CD4-positive, alpha-beta T cell treated with Interleukin-10 for 1 hour (primary cell): ENCODE measurements around the gene PON1.

Experiments
- DNase-seq: peaks from one replicate; pipeline ENCODE4 v3.0.0-alpha.2; 2020

PON1 gene

GRCh38 chr7:95316588-95316987 is 7.7 kb downstream of the PON1 start:
- no peak for DNase-seq

- no peak for DNase-seq
These were observed 11.8 kb downstream of the PON1 start for GRCh38 chr7:95312561-95312960.

GRCh38 chr7:95311389-95311788 is 12.9 kb downstream of the PON1 start:
- DNase-seq = no peak

- DNase-seq = no peak
These were observed 14.4 kb downstream of the PON1 start for GRCh38 chr7:95309951-95310350.

GRCh38 chr7:95304990-95305389 is 19.3 kb downstream of the PON1 start:
- DNase-seq = no peak

- no peak for DNase-seq
These were observed 21.1 kb downstream of the PON1 start for GRCh38 chr7:95303013-95303905.

- DNase-seq = no peak
These were observed 26.2 kb downstream of the PON1 start for GRCh38 chr7:95298091-95298490.

GRCh38 chr7:95297041-95297440 is 27.3 kb downstream of the PON1 start:
- no peak for DNase-seq

- DNase-seq = no peak
These were observed 27.9 kb downstream of the PON1 start for GRCh38 chr7:95296456-95296855.

- DNase-seq = no peak
These were observed 28.9 kb downstream of the PON1 start for GRCh38 chr7:95295397-95295796.

GRCh38 chr7:95290166-95290830 is 34.0 kb downstream of the PON1 start:
- DNase-seq = no peak

GRCh38 chr7:95286096-95286495 is 38.2 kb downstream of the PON1 start:
- DNase-seq = no peak

GRCh38 chr7:95279417-95279816 is 44.9 kb downstream of the PON1 start:
- no peak for DNase-seq

GRCh38 chr7:95276114-95276513 is 48.2 kb downstream of the PON1 start:
- no peak for DNase-seq

GRCh38 chr7:95269640-95270039 is 54.7 kb downstream of the PON1 start:
- DNase-seq = no peak

GRCh38 chr7:95267754-95268153 is 56.6 kb downstream of the PON1 start:
- DNase-seq = no peak

- DNase-seq = no peak
These were observed 58.7 kb downstream of the PON1 start for GRCh38 chr7:95265634-95266033.

- no peak for DNase-seq
These were observed 59.9 kb downstream of the PON1 start for GRCh38 chr7:95264363-95264891.

- no peak for DNase-seq
These were observed 60.5 kb downstream of the PON1 start for GRCh38 chr7:95263785-95264362.

GRCh38 chr7:95262875-95263274 is 61.5 kb downstream of the PON1 start:
- DNase-seq = no peak

GRCh38 chr7:95261895-95262415 is 62.4 kb downstream of the PON1 start:
- no peak for DNase-seq

- DNase-seq = no peak
These were observed 68.6 kb downstream of the PON1 start for GRCh38 chr7:95255691-95256090.

GRCh38 chr7:95253986-95254385 is 70.3 kb downstream of the PON1 start:
- DNase-seq = no peak

- no peak for DNase-seq
These were observed 72.4 kb downstream of the PON1 start for GRCh38 chr7:95251966-95252365.
